ENCODE results near the gene LRP2.
"Not testable (repeated sequence)": the region's sequence is repeated elsewhere in the genome, so short reads cannot be mapped to it uniquely, and the experiment has no call there.

Gene LRP2

DNA sequence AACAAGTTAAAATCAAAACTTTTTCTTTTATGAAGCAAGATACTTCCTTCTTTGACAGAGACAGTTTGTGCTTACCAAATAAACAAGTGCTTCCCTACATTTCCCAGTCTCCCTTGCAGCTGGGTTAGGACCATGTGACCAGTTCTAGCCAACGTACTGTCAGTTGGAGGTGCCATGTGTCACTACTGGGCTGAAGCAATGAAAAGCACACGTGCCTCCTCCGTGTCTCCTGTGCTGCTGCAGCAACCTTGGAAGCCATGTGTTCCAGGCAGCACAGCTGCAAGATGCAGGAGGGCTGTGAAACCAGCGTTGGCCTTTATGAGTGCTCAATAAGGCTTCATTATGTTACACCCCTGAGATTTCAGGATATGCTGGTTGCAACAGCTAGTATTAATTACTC is 199.7 kb downstream of the LRP2 start:
- DNase-seq = no peak

DNA sequence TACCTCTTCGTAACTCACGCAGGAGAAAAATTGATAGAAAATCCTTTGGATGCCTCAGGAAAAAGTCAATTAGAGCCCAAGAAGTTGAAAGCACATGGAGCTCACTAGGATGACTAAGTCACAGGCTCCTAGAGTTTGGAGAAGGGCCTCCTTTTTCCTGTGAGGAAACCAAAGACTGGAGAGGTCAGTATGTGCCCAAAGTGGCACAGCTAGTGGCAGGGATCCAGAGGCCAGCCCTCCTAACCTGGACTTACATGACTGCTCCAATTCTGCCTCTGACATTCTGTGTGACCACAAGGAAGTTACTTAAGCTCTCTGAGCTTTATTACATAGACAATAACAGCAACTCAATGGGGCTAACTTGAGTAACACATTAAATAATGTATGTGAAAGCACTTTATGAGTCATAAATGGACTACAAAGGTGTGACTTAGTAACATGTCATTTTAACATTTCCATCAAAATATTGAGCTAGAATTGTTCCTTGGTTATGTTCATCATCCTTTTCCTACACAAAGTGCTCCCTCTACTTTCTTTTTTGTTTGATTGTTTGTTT is 201.3 kb downstream of the LRP2 start:
- no peak for DNase-seq

DNA sequence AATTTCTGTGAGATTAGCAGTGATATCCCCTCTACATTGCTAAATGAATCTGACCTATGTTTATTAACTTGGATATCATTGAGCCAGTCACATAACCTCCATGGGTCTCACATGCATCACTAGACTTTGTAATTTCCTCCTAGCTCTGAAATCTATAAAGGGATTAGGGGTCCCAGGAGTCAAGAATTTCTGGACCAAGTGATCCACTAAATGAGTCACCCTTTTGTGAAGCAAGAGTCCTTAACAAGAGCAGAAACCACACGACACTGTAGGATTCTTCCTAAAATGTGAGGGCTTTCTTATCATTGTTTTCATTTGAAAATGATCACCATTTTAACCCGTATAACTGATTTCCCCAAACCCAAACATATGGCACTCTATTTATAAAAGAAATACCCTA is 202.6 kb downstream of the LRP2 start:
- DNase-seq = no peak

DNA sequence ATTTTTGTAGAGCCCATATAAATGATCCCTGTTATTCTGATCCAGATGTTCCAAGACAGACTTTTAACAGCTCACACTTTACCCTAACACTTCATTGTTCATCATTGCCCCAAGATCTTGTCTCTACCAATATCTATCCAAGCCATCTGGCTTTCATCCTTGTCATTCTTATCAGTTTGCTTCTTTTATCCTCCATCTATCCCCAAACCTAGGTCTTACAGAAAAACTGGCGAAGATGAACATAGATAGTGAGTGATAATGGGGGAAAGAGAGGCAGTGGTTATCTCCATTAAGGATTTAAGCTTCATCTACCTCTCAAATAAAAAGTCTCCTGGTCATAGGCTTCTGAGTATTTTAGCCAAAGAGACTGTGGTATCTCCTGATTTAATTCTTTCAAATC is 203.5 kb downstream of the LRP2 start:
- DNase-seq = no peak

DNA sequence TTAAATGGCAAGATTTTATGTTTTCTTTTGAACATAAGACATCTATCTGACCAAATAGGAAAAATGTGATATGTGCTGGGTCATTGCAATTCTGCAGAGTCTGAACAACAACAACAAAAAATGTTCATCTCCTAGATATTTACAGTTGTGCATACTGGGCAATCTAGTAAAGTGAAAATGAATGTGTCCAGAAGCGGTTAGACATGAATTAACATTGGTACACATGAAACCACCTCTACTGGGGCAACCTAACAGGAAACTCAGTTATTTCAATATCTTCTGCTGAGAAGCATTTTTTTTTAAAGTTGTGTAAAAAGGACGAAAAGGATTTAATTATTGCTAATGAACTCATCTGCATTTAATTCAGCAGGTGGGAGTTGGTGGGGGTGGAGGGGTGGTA is 216.1 kb downstream of the LRP2 start:
- DNase-seq = no peak

DNA sequence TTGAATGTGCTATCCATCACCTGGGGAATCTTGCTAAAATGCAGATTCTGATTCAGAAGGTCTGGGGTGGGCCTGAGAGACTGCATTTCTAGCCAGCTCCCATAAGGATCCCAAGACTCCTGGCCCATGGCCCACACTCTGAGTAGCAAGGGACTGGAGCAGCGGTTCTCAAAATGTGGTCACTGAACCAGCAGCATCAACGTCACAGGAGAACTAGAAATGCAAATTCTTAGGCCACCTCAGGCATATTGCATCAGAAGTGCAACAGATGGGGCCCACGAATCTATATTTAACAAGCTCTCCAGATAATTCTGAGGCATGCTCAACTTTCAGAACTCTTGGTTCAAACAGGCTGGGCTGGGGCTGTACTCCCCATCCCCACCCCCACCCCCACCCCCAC is 218.3 kb downstream of the LRP2 start:
- DNase-seq = no peak

DNA sequence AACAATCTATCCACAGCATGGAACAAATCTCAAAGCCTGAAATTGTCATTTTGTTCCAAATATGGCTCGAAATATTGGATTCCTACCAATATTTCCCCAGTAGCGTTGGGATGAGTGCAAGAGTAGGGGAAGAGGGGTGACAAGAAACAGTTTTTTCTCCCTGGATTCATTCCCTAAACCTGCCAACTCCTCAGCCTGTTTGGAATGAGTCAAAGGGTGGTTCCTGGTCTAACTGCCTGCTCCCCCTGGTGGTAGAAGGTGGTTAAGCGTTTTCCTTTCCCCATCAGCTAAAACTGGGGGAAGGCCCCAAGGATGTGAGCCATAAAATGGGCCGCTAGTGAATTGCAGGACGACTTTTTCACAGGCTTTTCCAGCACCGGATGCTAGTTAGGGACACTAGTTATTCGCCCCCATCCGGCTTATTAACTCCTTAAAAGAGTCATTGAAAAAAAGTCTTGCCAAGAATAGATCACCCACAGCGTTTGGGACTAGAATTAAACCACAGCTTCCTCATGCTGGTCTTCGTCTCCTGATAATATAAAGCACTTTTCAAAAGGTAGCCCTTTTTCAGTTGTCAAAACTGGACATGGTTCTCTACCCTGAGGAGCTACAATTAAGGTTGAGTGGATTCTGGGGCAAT is 220.5 kb downstream of the LRP2 start:
- no peak for DNase-seq

DNA sequence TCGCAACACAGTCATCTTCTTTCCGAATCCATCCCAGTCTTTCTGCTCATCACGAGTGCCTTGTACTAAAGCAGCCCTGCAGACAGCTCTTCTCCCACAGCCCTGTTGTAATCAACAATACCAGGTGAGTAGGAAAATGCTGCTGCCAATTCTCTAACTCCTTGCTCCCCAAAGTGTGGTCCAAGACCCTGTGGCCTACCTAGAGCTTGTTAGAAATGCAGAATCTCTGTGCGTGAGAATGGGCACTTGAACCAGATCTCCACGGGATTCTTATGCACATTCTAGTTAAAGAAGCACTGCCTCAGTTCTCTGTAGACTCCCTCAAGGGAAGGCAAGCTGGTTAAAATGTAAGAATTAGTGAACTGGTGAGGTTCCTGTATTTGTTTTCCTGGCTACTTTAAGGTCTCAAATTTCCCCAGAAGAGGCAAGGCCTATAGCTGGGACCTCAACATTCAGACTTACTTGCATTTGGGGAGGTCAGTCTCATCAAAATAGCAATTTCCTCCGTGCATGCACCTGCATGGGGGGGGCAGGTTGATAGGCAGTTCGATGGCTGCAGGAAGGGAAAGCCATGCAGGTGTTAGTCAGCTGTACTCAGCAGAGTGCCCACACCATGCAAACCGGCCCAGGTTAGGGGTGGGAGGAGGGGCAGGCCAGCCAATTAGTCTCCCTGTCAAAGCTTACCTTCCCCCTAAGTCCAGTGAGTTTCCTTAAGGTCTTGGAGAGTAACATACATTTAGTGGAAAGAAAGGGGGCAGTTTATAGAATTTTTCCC is 222.2 kb downstream of the LRP2 start:
- no peak for DNase-seq

DNA sequence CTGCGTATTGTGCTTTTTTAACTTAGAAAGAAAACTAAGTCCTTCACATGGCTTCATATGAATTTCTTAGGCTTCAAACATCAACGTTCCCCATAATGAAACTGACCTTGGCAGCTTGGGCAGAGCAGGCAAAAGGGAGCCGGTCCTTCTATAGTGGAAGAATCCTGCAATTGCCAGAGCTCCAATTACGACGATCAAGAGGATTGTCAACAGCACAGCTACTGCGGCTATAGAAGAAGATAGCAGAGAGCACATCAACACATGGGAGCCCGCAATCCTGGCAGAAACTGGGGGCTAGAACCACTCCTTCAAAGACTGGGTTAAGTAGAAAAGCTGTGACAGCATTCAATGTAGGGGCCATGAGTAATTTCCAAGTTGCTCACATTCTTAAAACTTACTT is 223.2 kb downstream of the LRP2 start:
- no peak for DNase-seq

DNA sequence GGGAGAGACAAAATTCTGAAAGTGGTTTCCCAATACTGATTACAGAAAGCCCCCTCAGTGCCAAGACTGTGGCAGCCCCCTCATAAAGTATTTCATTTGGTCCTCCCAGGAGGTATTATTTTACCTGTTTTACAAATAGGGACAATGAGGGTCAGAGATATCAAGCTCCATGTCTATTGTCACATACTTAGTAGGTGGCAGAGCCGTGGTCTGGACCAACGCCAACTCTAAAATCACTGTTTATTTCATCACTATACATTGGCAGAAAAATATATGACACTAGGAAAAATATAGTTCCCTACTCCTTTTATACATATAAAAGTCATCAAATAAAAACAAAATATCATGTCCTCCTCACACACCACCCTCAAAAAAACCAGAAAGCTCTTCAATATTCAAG is 224.4 kb downstream of the LRP2 start:
- no peak for DNase-seq

DNA sequence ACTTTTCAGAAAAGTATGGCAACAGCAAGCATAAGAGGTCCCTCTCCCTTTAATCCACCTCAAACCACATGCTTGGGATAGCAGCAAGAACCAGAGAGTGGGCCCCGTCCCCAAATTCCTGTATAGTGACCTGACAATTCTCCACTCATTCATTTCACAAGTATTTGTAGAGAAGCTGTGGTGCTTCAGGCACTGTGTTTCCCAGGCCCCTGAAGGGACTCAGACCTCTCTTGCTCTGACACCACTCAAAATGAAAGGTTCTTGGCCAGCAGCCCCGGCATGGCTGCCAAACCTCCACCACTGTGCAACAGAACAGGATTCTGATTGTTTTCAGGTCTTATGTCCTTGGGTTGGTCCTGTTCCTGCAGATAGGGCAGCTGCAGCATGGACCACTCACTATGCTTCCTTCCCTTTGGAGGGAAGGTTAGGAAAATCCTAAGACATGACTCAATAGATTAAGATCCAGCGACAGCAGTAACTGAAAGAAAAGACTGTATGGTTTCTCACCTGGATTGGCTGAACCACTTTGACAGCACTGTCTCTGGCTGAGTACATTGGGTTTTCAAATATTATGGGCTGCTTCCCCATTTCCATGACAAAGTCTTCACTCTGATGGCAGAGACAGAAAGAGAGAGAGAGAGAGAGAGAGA is 225.3 kb downstream of the LRP2 start:
- no peak for DNase-seq

DNA sequence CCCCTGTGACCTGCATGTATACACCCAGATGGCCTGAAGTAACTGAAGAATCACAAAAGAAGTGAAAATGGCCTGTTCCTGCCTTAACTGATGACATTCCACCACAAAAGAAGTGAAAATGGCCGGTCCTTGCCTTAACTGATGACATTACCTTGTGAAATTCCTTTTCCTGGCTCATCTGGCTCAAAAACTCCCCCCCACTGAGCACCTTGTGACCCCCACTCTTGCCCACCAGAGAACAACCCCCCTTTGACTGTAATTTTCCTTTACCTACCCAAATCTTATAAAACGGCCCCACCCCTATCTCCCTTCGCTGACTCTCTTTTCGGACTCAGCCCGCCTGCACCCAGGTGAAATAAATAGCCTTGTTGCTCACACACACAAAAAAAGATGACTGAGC is 225.9 kb downstream of the LRP2 start:
- DNase-seq = not testable (repeated sequence)

DNA sequence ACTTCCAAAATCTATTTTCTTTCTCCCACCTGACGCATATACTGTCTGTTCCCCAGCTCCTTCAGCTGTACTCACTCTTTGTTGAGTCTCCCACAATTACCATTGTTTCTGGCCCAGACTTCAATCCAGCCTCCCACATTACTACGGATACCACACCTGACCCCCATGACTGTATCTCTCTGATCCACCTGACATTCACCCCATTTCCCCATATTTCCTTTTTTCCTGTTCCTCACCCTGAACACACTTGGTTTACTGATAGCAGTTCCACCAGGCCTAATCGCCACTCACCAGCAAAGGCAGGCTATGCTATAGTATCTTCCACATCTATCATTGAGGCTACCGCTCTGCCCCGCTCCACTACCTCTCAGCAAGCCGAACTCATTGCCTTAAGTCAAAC is 228.1 kb downstream of the LRP2 start:
- not testable (repeated sequence) for DNase-seq

DNA sequence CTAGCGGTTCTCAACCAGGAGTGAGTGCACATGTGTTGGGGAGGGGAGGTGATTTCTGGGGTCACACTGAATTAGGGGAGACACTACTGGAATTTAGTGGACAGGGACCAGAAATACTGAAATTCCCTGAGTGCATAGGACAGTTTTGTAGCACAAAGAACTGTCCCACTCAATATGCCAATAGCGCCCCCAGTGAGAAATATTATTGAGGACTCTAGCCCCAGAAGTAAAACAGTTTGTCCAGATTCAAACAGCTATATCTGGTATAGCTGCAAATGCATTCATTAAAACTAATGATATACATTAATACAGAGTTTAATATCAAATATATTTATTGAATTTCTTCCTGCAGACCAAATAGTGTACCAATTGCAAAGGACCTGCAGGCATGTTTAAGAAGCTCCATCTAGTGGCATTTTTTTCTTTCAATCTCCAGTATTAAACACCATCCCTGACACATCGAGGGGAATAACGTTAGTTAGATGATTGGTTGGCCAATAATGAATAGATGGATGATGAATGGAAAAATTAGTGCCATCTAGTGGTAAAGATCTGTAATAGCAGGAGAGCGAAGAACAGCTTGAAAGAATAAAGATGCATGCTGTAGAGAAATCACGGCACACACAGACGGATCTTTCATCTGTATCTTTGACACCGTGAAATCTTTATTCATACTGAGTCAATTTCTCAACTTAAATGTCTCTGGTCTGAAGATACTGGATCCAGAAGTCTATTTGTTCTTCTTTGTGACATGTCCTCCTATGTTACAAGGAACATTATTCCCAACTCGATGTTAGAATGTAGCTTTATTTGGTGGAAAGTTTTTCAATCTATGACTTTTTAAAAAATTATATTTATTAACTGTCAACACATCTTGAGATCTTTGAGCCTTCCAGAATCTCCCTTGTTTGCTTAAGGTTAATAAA is 230.5 kb downstream of the LRP2 start:
- DNase-seq = no peak

DNA sequence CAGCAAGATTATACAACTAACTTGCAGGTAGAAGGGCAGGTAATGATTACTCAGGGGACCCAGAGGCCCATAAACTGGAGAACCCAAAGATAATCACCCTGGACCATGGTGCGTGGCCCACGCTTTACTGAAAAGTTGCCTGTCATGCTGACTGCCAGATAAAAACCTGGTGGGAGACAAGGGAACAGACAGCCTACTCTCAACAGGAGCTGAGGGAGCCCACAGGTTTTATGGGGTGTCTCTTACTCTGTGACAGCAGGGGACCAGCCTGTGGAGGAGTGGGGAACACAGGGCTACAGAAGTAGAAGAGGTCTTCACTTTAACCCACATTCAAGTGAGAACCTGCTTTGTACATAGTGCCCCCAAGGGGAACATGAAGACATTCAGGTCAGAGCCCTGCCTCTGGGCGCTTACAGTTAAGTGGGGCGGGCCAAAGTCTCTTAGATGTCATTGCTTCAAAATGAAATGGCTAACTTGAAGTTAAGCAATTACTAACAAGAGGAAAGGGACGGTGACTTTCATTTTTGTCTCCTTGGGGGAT is 232.6 kb downstream of the LRP2 start:
- no peak for DNase-seq

DNA sequence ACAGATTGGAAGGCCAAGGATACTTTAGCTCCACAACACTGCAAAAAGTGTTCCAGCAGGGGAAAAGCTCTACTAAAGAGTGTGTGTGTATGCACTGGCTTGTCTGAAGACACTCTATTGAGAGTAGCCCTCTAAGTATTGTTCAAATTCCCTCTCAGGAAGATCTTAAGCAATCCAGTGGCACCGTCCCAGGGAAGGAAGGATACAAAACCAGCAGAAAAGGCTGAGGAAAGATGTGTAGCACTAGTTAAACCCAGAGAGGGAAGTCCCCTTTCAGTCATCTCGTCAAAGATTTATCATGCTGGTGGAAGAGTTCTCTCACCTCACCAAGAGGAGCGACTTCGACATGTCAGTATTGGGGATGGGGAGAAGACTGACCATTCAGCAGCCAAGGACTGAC is 242.5 kb downstream of the LRP2 start:
- no peak for DNase-seq

DNA sequence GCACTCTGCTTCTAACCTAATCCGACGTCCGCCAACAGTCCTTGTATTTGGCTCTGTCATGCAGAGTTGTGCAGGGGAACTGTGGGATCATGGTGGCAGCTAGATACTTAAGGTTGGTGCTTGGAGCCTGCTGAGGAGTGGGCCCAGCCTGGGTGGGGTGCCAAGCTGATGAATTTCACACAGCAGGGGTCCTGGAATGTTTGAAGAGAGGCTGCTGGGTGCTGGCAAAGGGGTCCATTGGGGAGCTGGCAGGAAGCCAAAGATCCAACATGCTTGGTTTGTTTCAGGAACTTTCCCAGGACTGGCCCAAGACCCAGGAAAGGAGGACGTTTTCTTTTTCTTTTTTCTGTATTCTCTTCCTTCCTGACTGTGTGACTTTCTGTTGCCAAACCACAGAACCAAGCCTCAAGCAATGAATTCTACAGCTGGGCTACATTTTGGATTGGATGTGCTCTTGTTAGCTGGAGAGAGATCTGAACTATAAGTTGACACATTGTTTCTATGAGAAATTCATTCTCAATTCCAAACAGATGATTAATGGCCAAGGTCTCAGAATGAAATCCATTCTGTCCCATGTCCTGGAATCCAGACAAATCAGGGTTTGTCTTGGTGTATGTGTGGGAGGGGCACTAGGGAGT is 243.1 kb downstream of the LRP2 start:
- no peak for DNase-seq

DNA sequence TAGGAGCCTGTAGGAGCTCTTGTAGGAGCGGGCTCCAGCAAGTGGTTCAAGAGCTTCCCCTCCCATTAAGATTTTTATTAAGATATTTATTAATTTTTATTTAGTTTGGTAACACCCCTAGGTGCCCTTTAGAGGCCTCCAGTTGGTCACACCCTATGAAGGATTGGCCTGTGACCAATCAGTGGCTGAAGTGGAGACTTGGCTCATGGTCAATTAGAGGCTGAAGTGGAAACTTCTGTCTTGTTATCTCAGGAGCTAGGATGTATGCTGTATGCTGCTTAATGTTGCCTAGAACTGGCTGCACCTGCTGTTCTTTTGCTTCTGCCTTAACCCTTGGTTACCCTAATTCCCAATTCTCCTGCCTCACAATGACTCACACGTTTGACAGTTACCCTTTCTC is 244.3 kb downstream of the LRP2 start:
- DNase-seq = no peak

DNA sequence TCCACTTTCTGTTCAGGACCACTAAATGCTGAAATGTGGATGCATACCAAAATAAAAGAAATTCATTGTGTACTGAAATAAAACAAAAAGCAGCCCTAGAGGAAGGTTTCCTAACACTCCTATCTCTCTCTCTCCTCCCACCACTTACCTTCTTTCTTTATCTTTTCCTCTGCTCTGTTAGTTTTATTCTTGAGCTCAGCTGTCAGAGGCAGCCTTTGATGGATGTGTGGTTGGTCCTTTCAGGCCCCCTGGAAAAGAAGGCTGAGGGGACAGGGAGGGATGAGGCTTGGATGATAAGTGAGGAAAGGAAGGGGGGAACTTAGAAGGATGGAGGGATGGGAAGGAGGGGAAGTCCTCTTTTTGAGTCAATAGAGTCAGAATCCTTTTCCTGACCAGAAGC is 245.3 kb downstream of the LRP2 start:
- no peak for DNase-seq

DNA sequence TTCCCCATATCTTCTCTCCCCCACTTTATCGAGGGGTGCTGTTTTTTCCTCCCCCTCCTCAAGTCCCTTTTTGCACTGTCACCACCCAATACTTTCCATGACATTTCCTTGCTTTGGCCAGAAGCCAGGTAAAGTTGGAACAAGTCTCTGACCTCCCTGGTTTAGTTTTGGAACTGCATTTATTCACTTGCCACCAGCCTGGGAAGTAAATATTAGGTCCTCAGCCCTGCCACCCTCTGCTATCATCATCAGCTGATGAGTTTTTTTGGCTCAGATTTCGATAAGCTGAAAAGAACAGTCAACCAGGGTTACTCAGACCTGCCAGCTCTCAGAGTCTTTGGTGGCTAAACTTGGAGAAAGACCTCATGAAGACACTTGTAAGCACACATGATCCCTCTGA is 246.0 kb downstream of the LRP2 start:
- no peak for DNase-seq

DNA sequence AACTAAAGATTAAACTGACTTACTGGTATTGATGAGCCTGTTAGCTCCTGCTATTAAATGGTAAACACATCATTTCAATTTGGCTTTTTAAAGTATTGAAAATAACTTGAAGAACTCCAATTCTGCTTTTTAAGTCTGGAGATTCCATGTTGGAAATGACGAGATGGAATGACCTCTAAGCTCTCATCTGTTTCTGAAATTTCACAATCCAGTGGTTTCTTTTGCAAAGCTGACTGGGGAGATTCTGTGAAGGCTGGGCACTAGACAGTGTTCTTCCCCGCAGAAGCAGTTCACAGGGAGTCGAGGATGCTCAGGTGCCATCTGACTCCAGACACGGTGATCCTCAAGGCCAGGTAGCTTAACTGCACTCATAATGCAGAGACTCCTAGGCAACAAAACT is 248.3 kb downstream of the LRP2 start:
- no peak for DNase-seq

DNA sequence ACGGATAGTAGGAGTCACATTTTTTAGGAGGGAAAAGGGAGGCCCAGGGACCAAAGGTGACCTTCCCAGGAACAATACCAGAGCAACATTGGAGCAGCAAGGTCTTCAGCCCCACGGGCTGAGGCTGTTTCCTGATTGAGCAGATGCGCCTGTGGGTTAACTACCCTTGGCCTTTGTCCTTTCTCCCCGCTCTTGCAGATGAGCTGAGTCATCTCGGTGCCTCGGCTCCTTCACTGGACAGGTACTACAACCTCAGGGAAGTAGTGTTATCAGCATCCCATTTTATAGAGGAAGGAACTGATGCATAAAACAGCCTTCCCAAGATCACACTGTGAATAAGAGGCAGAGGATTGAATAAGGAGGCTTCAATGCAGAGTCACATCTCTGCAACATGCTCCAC is 249.5 kb downstream of the LRP2 start:
- no peak for DNase-seq
